BE2C (cell line): ENCODE results near the gene PYM1.

Source experiments
- DNase-seq: peaks from one replicate; pipeline ENCODE4 v3.0.0-alpha.2; 2020
- H3K27me3 ChIP-seq: fragments of 250-450 bp; sonication (Bioruptor Pico); 2 replicates; pipeline ENCODE4 v1.5.1; 2020; ENCODE audit warnings: mild to moderate bottlenecking
- H3K36me3 ChIP-seq: fragments of 250-450 bp; sonication (Bioruptor Pico); 2 replicates; pipeline ENCODE4 v1.5.1; 2020; ENCODE audit warnings: mild to moderate bottlenecking
- H3K4me1 ChIP-seq: fragments of 250-450 bp; sonication (Bioruptor Pico); 2 replicates; pipeline ENCODE4 v1.5.1; 2020
- H3K4me3 ChIP-seq: 2 replicates; pipeline ENCODE4 v1.5.1; 2011; ENCODE audit warnings: low read depth, low read length
- H3K9me3 ChIP-seq: fragments of 250-450 bp; sonication (Bioruptor Pico); 2 replicates; pipeline ENCODE4 v1.5.1; 2020
- TF ChIP-seq, protein P1 (sequence below): IDR thresholded peaks from 2 replicates; pipeline ENCODE4 v1.5.1; 2012; ENCODE audit warnings: mild to moderate bottlenecking, low read depth, low read length

Gene PYM1

DNA sequence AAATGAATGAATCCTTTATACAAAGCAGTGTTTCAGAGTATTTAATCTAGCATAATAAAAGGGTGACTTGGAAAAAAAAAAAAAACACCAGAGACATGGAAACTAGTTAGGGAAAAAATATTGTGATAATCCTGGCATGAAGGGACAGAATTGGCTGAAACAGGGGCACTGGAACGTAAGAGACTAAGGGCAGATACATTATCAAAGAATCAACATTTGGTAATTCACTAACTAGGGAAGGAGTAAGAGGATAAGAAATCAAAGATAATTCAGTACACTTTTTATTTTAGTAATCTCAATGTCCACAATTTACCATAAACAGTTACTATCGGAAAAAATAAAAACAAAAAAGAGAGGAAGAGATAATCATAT, 18.2 kb downstream of the PYM1 start:
- DNase-seq: no peak
- no peaks in the 10 kb centered on the region for H3K4me1 ChIP-seq
- H3K36me3 ChIP-seq: peaks cover 7% of the 10 kb centered on the region; the same call in 1 of the 2 replicates
- TF ChIP-seq, protein P1, sequence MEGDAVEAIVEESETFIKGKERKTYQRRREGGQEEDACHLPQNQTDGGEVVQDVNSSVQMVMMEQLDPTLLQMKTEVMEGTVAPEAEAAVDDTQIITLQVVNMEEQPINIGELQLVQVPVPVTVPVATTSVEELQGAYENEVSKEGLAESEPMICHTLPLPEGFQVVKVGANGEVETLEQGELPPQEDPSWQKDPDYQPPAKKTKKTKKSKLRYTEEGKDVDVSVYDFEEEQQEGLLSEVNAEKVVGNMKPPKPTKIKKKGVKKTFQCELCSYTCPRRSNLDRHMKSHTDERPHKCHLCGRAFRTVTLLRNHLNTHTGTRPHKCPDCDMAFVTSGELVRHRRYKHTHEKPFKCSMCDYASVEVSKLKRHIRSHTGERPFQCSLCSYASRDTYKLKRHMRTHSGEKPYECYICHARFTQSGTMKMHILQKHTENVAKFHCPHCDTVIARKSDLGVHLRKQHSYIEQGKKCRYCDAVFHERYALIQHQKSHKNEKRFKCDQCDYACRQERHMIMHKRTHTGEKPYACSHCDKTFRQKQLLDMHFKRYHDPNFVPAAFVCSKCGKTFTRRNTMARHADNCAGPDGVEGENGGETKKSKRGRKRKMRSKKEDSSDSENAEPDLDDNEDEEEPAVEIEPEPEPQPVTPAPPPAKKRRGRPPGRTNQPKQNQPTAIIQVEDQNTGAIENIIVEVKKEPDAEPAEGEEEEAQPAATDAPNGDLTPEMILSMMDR: no peak
- H3K27me3 ChIP-seq: no peaks in the 10 kb centered on the region
- H3K4me3 ChIP-seq: no peak overlapping the region
- H3K9me3 ChIP-seq: no peaks in the 10 kb centered on the region

DNA sequence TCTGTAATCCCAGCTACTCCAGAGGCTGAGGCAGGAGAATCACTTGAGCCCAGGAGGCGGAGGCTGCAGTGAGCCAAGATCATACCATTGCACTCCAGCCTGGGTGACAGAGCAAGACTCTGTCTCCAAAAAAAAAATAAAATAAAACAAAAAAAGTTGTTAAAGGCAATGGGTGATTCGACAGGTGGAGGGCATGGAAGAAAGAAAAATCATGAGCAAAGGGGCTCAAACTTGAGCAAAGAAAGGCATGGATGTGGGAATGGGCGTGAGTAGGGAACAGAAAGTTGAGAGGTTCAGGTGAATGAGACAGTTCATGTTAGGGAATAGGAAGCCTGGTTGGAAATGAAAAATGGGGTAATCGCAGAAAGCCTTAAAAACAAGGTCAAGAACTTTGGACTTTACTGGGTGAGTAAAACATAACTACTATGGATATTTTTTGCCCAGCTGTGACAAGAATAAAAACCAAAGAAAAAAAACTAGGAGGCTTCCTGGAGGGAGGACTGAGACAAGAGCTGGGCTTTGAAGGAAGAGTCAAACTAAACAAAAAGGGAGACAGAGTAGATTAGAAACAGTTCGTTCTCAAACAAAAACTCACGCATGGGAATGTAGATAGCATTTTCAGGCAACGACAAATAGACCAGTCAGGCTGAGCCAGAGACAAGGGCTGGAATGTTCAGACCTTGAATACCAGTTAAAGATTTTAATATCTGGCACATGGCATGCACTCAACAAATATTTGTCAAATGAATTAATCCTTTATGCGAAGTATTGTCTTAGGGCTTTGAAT, 18.8 kb downstream of the PYM1 start:
- TF ChIP-seq, protein P1: no peak
- H3K4me3 ChIP-seq: no peak overlapping the region
- no peak for DNase-seq

DNA sequence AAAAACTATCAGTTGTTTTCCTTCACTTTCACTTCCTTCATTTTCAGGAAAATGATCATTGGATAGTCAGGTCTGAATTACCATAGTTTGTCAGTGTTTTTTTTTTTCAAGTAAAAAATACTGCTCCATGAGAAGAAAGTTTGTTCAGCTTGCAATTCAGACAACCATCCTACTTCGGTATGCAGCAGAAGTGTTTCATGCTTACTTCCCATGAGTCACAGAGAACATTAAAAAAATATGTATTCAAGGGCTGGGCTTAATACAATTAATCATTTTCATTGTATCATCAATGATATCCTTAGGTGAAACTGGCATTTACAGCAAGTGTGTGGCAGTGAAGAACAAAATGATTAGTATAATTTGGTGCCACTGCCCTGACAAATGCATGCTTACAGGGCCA, 21.6 kb downstream of the PYM1 start:
- no peak for DNase-seq
- TF ChIP-seq, protein P1: no peak
- Histone ChIP-seq H3K9me3 (no peaks in the 10 kb centered on the region), H3K4me1 (no peaks in the 10 kb centered on the region), H3K36me3 (peaks cover 15% of the 10 kb centered on the region), H3K27me3 (no peaks in the 10 kb centered on the region), H3K4me3 (no peak overlapping the region)

More for the DNA sequence above, 18.8 kb downstream of the PYM1 start:
- no peaks in the 10 kb centered on the region for H3K9me3 ChIP-seq
- no peaks in the 10 kb centered on the region for H3K27me3 ChIP-seq
- peaks cover 7% of the 10 kb centered on the region; the same call in 1 of the 2 replicates for H3K36me3 ChIP-seq
- H3K4me1 ChIP-seq: no peaks in the 10 kb centered on the region

DNA sequence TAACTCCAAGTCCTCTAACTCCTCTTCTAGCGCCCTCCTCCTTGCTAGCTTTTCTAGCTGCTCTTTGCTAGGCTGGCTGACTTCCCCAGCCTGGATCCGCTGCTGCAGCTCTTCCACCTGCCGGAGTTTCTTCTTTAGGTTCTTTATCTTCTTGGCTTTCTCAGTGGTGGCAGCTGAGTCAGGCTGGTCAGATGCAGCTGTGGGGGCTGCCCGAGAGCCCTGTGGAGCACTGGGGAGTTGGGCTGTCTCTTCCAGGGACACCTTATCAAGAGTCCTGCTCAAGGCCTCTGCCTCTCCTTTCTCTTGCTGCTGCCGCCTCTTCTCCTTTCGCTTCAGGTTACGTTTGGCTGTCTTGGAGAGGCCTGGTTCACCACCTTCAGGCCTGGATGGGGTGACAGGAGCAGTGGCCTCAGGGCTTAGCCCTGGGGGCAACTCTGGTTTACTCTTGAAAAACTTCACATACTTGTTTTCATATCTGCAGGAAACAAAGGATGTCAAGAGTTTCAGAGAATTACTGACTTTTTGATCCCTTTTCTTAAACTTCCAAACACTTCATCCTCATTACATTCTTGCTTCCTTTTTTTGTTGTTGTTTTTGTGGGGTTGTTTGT, 25.7 kb downstream of the PYM1 start:
- Histone ChIP-seq H3K36me3 (peaks cover 15% of the 10 kb centered on the region), H3K4me3 (no peak overlapping the region), H3K9me3 (no peaks in the 10 kb centered on the region), H3K27me3 (no peaks in the 10 kb centered on the region), H3K4me1 (no peaks in the 10 kb centered on the region)
- TF ChIP-seq, protein P1: no peak
- no peak for DNase-seq

DNA sequence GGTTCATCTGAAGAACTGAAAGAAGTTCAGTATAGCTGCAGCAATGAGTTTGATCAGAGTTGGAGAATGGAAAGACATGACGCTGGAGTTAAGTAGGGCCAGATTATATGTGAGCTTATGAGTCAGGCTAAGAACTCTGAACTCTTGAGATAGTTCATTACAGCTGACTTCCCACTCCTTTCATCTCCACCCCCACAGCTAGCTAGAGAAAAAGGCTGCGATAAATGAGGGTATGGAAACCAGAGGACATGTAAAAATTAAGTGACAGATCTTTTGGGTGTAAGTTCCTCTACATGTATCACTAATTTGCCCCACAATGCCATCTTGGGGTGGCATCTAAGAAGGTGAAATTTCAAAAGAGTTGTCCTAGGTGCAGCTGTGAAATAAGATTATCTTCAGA, 28.6 kb downstream of the PYM1 start:
- Histone ChIP-seq H3K27me3 (no peaks in the 10 kb centered on the region), H3K4me1 (no peaks in the 10 kb centered on the region), H3K36me3 (peaks cover 15% of the 10 kb centered on the region), H3K9me3 (no peaks in the 10 kb centered on the region), H3K4me3 (no peak overlapping the region)
- TF ChIP-seq, protein P1: no peak
- DNase-seq: no peak

DNA sequence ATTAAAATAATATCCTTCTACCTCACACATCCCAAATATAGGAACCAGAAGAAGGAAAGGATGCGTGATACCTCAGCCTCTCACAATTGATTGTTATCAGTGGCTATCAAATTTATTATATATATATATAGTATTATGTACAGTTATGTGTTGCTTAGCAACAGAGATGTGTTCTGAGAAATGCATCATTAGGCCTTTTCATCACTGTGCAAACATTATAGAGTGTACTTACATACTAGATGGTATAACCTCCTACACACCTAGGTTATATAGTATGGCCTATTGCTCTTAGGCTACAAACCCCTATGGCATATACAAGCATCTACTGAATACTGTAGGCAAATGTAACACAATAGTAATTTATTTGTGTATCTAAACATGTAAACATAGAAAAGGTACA, 34.0 kb downstream of the PYM1 start:
- no peak overlapping the region for H3K4me3 ChIP-seq
- no peaks in the 10 kb centered on the region for H3K4me1 ChIP-seq
- no peaks in the 10 kb centered on the region for H3K36me3 ChIP-seq
- H3K27me3 ChIP-seq: no peaks in the 10 kb centered on the region
- TF ChIP-seq, protein P1: no peak
- H3K9me3 ChIP-seq: no peaks in the 10 kb centered on the region
- DNase-seq: no peak
